Measurements from ENCODE around the gene GJA4. TPM values are rescaled to one million over a fixed set of nuclear protein-coding genes. Genes with fewer than 3 reads are reported as not detected.

The GJA4 gene
- total and polyA plus RNA-seq, 2 donors (not counting 1 experiment from before 2014, with no cell fraction given): not detected

DNA sequence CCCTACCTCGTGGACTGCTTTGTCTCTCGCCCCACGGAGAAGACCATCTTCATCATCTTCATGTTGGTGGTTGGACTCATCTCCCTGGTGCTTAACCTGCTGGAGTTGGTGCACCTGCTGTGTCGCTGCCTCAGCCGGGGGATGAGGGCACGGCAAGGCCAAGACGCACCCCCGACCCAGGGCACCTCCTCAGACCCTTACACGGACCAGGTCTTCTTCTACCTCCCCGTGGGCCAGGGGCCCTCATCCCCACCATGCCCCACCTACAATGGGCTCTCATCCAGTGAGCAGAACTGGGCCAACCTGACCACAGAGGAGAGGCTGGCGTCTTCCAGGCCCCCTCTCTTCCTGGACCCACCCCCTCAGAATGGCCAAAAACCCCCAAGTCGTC lies 2.0 kb downstream of the GJA4 start:
- Mint-ChIP-seq H3K4me3 (no peak overlapping the region), H3K27ac (no peak overlapping the region), H3K4me1 (peaks cover 23% of the 10 kb centered on the region), H3K9me3 (ENCODE audit: insufficient read depth) (no peaks in the 10 kb centered on the region), H3K27me3 (peaks cover 41% of the 10 kb centered on the region)
- 91% methylated on average over 12 of the region's 12 CpGs for WGBS (ENCODE audit: insufficient coverage)
- Histone ChIP-seq H3K4me1 (ENCODE audit: control insufficient read depth in 2 of 2, insufficient read depth in 2 of 2, low read length in 2 of 2) (peaks cover 8 to 15% of the 10 kb centered on the region in 2 donors), H4K20me1 (ENCODE audit: control insufficient read depth, insufficient read depth, low read length, poor library complexity, severe bottlenecking) (no peaks in the 10 kb centered on the region), H3K36me3 (replicated peaks in 1 of 2; ENCODE audit: control extremely low read depth in 1 of 2, control insufficient read depth in 1 of 2, extremely low read depth in 1 of 2, insufficient read depth in 2 of 2, low read length in 1 of 2) (no peaks in the 10 kb centered on the region), H3K79me2 (ENCODE audit: control insufficient read depth, insufficient read depth, low read length) (no peaks in the 10 kb centered on the region), H2AFZ (ENCODE audit: insufficient read depth, low read depth, low read length, poor library complexity, severe bottlenecking) (no peak overlapping the region), H3K27me3 (replicated peaks in 1 of 4; ENCODE audit: control extremely low read depth in 1 of 4, control insufficient read depth in 3 of 4, insufficient read depth in 4 of 4, low read length in 3 of 4) (peaks cover 0 to 27% (median 14%) of the 10 kb centered on the region in 4 experiments), H3K9ac (ENCODE audit: low read length) (no peak overlapping the region), H3K27ac (ENCODE audit: low read length in 2 of 2) (no peak overlapping the region), H3K4me3 (ENCODE audit: control extremely low read depth in 1 of 5, extremely low read depth in 1 of 5, insufficient read depth in 1 of 5, low read depth in 2 of 5, low read length in 4 of 5) (no peak overlapping the region), H3K9me3 (ENCODE audit: control extremely low read depth in 1 of 3, control insufficient read depth in 2 of 3, insufficient read depth in 1 of 3, low read length in 2 of 3) (peaks cover 0 to 3% (median 0%) of the 10 kb centered on the region in 3 donors), H3K4me2 (replicated peaks; ENCODE audit: low read depth, low read length, poor library complexity, severe bottlenecking) (no peak overlapping the region)
- intact Hi-C loops (cut with micrococcal nuclease): no loop called here
- DNase-seq (no peak), ATAC-seq (ENCODE audit: low read depth) (no peak)
- POLR2A ChIA-PET: no interaction called here
- TF ChIP-seq CTCF (IDR thresholded peaks at IDR 0.05): no peak
- TF ChIP-seq EZH2 (IDR thresholded peaks at IDR 0.05; ENCODE audit: borderline replicate concordance, insufficient read depth, low read depth, low read length, poor library complexity, severe bottlenecking): no peak
- CTCF ChIA-PET: no interaction called here

- H3K9me3 ChIP-seq (ENCODE audit: control extremely low read depth in 1 of 3, control insufficient read depth in 2 of 3, insufficient read depth in 1 of 3, low read length in 2 of 3): peaks cover 0 to 3% (median 0%) of the 10 kb centered on the region in 3 donors
- no peak for DNase-seq
- peaks cover 8 to 15% of the 10 kb centered on the region in 2 donors for H3K4me1 ChIP-seq (ENCODE audit: control insufficient read depth in 2 of 2, insufficient read depth in 2 of 2, low read length in 2 of 2)
- peaks cover 33% of the 10 kb centered on the region for H3K27me3 Mint-ChIP-seq
- H3K4me2 ChIP-seq (replicated peaks; ENCODE audit: low read depth, low read length, poor library complexity, severe bottlenecking): no peak overlapping the region
- peaks cover 20% of the 10 kb centered on the region for H3K4me1 Mint-ChIP-seq
- H3K9me3 Mint-ChIP-seq (ENCODE audit: insufficient read depth): no peaks in the 10 kb centered on the region
- H3K4me3 ChIP-seq (ENCODE audit: control extremely low read depth in 1 of 5, extremely low read depth in 1 of 5, insufficient read depth in 1 of 5, low read depth in 2 of 5, low read length in 4 of 5): no peak overlapping the region
- H3K27ac ChIP-seq (ENCODE audit: low read length in 2 of 2): no peak overlapping the region
- no peak overlapping the region for H3K9ac ChIP-seq (ENCODE audit: low read length)
- H3K36me3 ChIP-seq (replicated peaks in 1 of 2; ENCODE audit: control extremely low read depth in 1 of 2, control insufficient read depth in 1 of 2, extremely low read depth in 1 of 2, insufficient read depth in 2 of 2, low read length in 1 of 2): no peaks in the 10 kb centered on the region
- no peaks in the 10 kb centered on the region for H4K20me1 ChIP-seq (ENCODE audit: control insufficient read depth, insufficient read depth, low read length, poor library complexity, severe bottlenecking)
- peaks cover 0 to 24% (median 11%) of the 10 kb centered on the region in 4 experiments for H3K27me3 ChIP-seq (replicated peaks in 1 of 4; ENCODE audit: control extremely low read depth in 1 of 4, control insufficient read depth in 3 of 4, insufficient read depth in 4 of 4, low read length in 3 of 4)
- no peak overlapping the region for H3K27ac Mint-ChIP-seq
- H2AFZ ChIP-seq (ENCODE audit: insufficient read depth, low read depth, low read length, poor library complexity, severe bottlenecking): no peak overlapping the region
- ATAC-seq (ENCODE audit: low read depth): no peak
- intact Hi-C loops (cut with micrococcal nuclease): no loop called here
- no peak overlapping the region for H3K4me3 Mint-ChIP-seq
- CTCF ChIA-PET: no interaction called here
- POLR2A ChIA-PET: no interaction called here
- no peaks in the 10 kb centered on the region for H3K79me2 ChIP-seq (ENCODE audit: control insufficient read depth, insufficient read depth, low read length)
- TF ChIP-seq EZH2 (IDR thresholded peaks at IDR 0.05; ENCODE audit: borderline replicate concordance, insufficient read depth, low read depth, low read length, poor library complexity, severe bottlenecking): no peak
- no peak for TF ChIP-seq CTCF (IDR thresholded peaks at IDR 0.05)
- 95% methylated on average over 4 of the region's 6 CpGs for WGBS (ENCODE audit: insufficient coverage)
Observed at GRCh38 chr1:34795916-34796315, 3.1 kb downstream of the GJA4 start.

Measured in B cell (primary cell).